Ascending aorta (tissue), 2 donors: ENCODE data around the gene SSC5D. TPM values are rescaled to one million over a fixed set of nuclear protein-coding genes. Genes with fewer than 3 reads are reported as not detected.

Source experiments
- DNase-seq, 2 donors: peaks; one replicate each; pipeline ENCODE4 v3.0.0-alpha.2; 2019; ENCODE audit warnings: low spot score in 2 of 2
- H3K27ac ChIP-seq, 2 donors: fragments of 200-600 bp; sonication (generic); one replicate each; pipeline ENCODE4 v1.5.1; 2016 to 2017; ENCODE audit warnings: mild to moderate bottlenecking in 1 of 2
- H3K27me3 ChIP-seq: fragments of 200-600 bp; sonication (generic); one replicate; pipeline ENCODE4 v1.5.1; 2017
- H3K36me3 ChIP-seq, 2 donors: fragments of 200-600 bp; sonication (generic); one replicate each; pipeline ENCODE4 v1.5.1; 2016
- H3K4me1 ChIP-seq, 2 donors: fragments of 200-600 bp; sonication (generic); one replicate each; pipeline ENCODE4 v1.5.1; 2016 to 2017; ENCODE audit warnings: mild to moderate bottlenecking in 1 of 2
- H3K4me3 ChIP-seq, 2 donors: fragments of 200-600 bp; sonication (generic); one replicate each; pipeline ENCODE4 v1.5.1; 2016 to 2017; ENCODE audit warnings: mild to moderate bottlenecking in 1 of 2
- H3K9me3 ChIP-seq, 2 donors: fragments of 200-600 bp; sonication (generic); one replicate each; pipeline ENCODE4 v1.5.1; 2016
- CTCF ChIP-seq, 3 experiments: fragments of 200-600 bp in 2 of 3; fragments of 450-650 bp in 1 of 3; sonication (generic) in 2 of 3; IDR thresholded peaks; one replicate each; pipeline ENCODE4 v1.5.1; 2016 to 2019; ENCODE audit warnings: antibody characterized with exemption in 3 of 3, mild to moderate bottlenecking in 1 of 3, moderate library complexity in 1 of 3
- intact Hi-C: fragments of 100-400 bp; cut with DNase I; formaldehyde crosslinking; loops from one replicate; pipeline ENCODE4 v1.15.1; 2023
- total RNA-seq: library from RNA; depleted of rRNA; stranded (reverse); fragments of >200 nt; gene quantifications from one replicate; pipeline ENCODE4 v1.1.0, GENCODE V29; 2016

SSC5D gene
- total RNA-seq, 1 donor from 2014 or later, result 22.4 TPM

- DNase-seq, result no peak
- Histone ChIP-seq H3K4me3 (peak overlapping the region; percentile 82 to 84), H3K36me3 (peaks cover 5 to 12% of the 10 kb centered on the region in 2 donors), H3K27ac (no peak overlapping the region), H3K9me3 (no peaks in the 10 kb centered on the region), H3K4me1 (peaks cover 8 to 11% of the 10 kb centered on the region in 2 donors), H3K27me3 (no peaks in the 10 kb centered on the region)
- no peak for TF ChIP-seq CTCF (IDR thresholded peaks at IDR 0.05)
- intact Hi-C loops, result loop anchor here (2.0 to 10.0 kb wide), 4 partner anchors 69 to 1013 kb away; partner anchors contain the start of genes BRSK1, HSPBP1, KMT5C and LENG9
Observed at GRCh38 chr19:55477905-55478304, 10.3 kb upstream of the SSC5D start.

- TF ChIP-seq CTCF (IDR thresholded peaks at IDR 0.05), result no peak
- intact Hi-C loops, result loop anchor here (5.0 to 10.0 kb wide), 3 partner anchors 141 to 1014 kb away; partner anchors contain the start of genes BRSK1, HSPBP1, KMT5C and LENG9
Observed at GRCh38 chr19:55478364-55478763, 9.9 kb upstream of the SSC5D start.

GRCh38 chr19:55479045-55479444 is 9.2 kb upstream of the SSC5D start:
- Histone ChIP-seq H3K4me1 (peaks cover 9 to 14% of the 10 kb centered on the region in 2 donors), H3K27ac (no peak overlapping the region), H3K36me3 (peaks cover 10 to 21% of the 10 kb centered on the region in 2 donors), H3K4me3 (no peak overlapping the region), H3K27me3 (no peaks in the 10 kb centered on the region), H3K9me3 (no peaks in the 10 kb centered on the region)
- no peak for DNase-seq
- intact Hi-C loops, result loop anchor here (5.0 to 10.0 kb wide), 3 partner anchors 142 to 1014 kb away; partner anchors contain the start of genes BRSK1, HSPBP1, KMT5C and LENG9
- no peak for TF ChIP-seq CTCF (IDR thresholded peaks at IDR 0.05)

More at GRCh38 chr19:55478364-55478763, 9.9 kb upstream of the SSC5D start:
- Histone ChIP-seq H3K4me1 (peaks cover 8 to 11% of the 10 kb centered on the region in 2 donors), H3K9me3 (no peaks in the 10 kb centered on the region), H3K4me3 (no peak overlapping the region), H3K27me3 (no peaks in the 10 kb centered on the region), H3K36me3 (peaks cover 10 to 17% of the 10 kb centered on the region in 2 donors), H3K27ac (no peak overlapping the region)
- DNase-seq, result no peak

GRCh38 chr19:55479451-55480230 is 8.6 kb upstream of the SSC5D start:
- no peak overlapping the region for H3K27ac ChIP-seq

More at GRCh38 chr19:55479451-55480230, 8.6 kb upstream of the SSC5D start:
- DNase-seq, result no peak
- TF ChIP-seq CTCF (IDR thresholded peaks at IDR 0.05), result no peak
- H3K27me3 ChIP-seq, result no peaks in the 10 kb centered on the region
- no peak overlapping the region for H3K4me3 ChIP-seq
- H3K9me3 ChIP-seq, result no peaks in the 10 kb centered on the region
- H3K4me1 ChIP-seq, result peaks cover 15 to 20% of the 10 kb centered on the region in 2 donors
- intact Hi-C loops, result loop anchor here (5.0 to 10.0 kb wide), 3 partner anchors 142 to 1015 kb away; partner anchors contain the start of genes BRSK1, HSPBP1, KMT5C and LENG9
- H3K36me3 ChIP-seq, result peaks cover 10 to 21% of the 10 kb centered on the region in 2 donors
